ENCODE data around the gene CLEC1B.
"Not testable (repeated sequence)": the region's sequence is repeated elsewhere in the genome, so short reads cannot be mapped to it uniquely, and the experiment has no call there.

CLEC1B gene

GRCh38 chr12:9974731-9975130, 24.2 kb downstream of the CLEC1B start:
- not testable (repeated sequence) for DNase-seq (ENCODE audit: low read depth in 3 of 3)

- DNase-seq (ENCODE audit: low read depth in 3 of 3): no peak
Observed at GRCh38 chr12:9973949-9974348, 25.0 kb downstream of the CLEC1B start.

DNA sequence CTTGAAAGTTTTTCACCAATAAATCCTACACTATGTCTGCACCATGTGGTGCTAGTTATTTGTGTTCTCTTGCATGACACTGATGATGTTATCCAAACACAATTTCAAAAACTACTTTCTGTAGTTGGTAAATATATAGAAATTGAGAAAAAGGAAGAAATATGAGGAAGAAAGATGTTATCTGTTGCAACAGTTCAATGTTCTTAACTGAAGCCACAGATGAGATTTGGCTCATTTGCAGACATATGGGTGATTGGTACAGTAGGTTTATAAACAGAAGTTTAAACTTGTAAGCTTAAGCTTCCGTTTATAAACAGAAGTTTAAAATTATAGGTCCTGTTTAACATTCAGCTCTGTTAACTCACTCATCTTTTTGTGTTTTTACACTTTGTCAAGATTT, 27.7 kb downstream of the CLEC1B start, which contains the start of gene CLEC12A:
Gene CLEC12A (plus strand): TSS at position 229 of the 400 bp plus-strand sequence. CDS start 188 bp downstream, outside the sequence.
- DNase-seq (ENCODE audit: low read depth in 3 of 3): no peak

DNA sequence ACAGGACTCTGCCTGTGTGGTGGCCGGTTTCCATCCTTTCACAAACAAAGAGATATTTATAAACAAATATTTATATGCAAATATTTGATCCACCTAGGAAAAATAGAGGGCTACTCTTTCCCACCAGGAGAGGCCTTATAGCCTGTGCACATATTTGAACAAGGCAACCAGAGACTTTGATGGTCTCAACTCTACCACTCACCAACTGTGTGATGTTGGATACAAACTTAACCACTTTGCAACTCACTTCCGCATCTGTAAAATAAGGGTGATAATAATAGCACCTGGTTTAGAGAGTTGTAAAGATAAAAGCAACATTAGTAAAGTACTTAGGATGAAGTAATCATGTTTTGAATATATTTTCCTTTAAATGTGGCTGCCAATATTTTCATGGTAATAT, 29.2 kb downstream of the CLEC1B start:
- DNase-seq (ENCODE audit: low read depth in 3 of 3): no peak

DNA sequence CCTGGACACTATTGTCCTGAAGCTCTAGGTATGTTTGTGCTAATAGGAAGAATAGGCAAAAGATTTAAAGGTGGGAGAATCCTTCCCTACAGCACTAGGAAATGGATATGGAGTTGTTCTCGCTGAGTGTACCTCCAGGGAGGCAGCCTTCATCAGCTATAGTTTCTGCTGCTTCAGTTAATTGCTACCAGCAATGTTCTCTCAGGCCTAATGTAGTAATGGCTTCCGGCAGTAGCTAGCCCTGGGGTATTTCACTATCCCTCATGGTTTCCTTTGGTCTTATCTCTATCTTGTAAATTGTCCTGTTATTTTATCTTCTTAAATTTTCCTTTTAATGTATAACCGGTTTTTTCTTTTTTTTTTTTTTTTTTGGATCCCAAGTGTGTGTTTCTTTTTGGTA, 37.0 kb downstream of the CLEC1B start:
- DNase-seq (ENCODE audit: low read depth in 3 of 3): no peak

DNA sequence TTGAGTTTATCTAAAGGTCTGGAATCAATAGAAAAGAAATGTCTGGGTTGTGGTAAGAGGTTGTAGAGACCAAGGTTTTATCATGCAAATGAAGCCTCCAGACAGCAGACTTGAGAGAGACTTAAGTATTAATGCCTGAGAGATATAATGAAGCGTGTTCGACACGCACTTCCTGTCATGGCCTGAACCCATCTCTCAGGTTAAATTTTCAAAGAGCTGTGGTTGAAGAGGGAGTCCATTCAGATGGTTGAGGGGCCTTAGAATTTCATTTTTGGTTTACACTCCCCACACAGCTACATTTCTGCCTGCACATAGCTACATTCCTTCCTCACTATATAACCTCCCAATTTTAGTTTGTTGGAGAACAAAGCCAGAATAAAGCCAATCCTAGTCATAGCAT, 37.8 kb downstream of the CLEC1B start:
- no peak for DNase-seq (ENCODE audit: low read depth in 3 of 3)

GRCh38 chr12:9960590-9960989, 38.3 kb downstream of the CLEC1B start:
- no peak for DNase-seq (ENCODE audit: low read depth in 3 of 3)

- no peak for DNase-seq (ENCODE audit: low read depth in 3 of 3)
Observed at GRCh38 chr12:9957834-9958233, 41.1 kb downstream of the CLEC1B start.

DNA sequence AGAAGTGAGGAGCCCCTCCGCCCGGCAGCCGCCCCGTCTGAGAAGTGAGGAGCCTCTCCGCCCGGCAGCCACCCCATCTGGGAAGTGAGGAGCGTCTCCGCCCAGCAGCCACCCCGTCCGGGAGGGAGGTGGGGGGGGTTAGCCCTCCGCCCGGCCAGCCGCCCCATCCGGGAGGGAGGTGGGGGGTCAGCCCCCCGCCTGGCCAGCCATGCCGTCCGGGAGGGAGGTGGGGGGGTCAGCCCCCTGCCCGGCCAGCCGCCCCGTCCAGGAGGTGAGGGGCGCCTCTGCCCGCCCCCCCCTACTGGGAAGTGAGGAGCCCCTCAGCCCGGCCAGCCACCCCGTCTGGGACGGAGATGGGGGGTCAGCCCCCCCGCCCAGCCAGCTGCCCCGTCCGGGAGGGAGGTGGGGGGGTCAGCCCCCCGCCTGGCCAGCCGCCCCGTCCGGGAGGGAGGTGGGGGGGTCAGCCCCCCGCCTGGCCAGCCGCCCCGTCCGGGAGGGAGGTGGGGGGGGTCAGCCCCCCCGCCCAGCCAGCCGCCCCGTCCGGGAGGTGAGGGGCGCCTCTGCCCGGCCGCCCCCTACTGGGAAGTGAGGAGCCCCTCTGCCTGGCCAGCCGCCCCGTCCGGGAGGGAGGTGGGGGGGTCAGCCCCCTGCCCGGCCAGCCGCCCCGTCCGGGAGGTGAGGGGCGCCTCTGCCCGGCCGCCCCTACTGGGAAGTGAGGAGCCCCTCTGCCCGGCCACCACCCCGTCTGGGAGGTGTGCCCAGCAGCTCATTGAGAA, 45.8 kb downstream of the CLEC1B start:
- not testable (repeated sequence) for DNase-seq (ENCODE audit: low read depth in 3 of 3)

- DNase-seq (ENCODE audit: low read depth in 3 of 3): no peak
Observed at GRCh38 chr12:9951026-9951675, 47.8 kb downstream of the CLEC1B start.

DNA sequence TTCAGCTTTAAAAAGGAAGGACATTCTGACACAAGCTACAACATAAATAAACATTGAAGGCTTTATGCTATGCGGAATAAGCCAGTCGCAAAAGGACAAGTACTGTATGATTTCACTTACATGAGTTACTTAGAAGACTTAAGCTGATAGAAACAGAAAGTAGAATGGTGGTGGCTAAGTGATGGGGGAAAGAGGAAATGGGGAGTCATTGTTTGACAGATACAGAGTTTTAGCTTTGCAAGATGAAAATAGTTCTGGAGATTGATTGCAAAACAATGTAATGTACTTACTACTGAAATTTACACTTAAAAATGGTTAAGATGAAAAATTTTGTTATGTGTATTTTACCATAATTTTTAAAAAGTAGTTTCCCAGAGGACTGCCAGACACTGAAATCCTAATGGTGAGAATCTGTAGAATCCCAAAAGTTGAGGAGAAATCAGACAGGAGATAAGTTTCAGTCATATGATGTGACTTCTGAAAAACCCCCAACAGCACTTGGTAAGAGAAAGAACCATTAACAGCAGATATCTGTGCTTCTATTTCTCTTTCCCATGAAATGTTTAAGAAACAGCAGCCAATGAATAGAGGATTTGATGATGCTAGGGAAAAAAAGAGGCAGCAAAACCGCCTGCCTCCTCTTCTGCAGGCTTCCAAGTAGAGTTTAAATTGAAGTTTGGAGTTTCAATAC, 50.2 kb downstream of the CLEC1B start:
- DNase-seq (ENCODE audit: low read depth in 3 of 3): no peak

DNA sequence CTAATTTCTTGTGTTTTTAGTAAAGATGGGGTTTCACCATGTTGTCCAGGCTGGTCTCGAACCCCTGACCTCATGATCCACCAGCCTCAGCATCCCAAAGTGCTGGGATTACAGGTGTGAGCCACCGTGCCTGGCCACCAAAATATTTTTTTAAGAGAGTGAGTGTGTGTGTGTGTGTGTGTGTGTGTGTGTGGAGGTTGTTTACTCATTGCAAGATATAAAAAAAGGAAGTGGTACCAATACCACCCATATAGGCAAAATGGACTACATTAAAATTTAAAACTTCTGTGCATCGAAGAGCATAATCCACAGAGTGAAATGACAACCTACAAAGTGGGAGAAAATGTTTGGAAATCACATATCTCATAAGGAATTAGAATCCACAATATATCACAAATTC, 51.2 kb downstream of the CLEC1B start:
- DNase-seq (ENCODE audit: low read depth in 3 of 3): no peak

GRCh38 chr12:9944391-9944790, 54.5 kb downstream of the CLEC1B start:
- DNase-seq (ENCODE audit: low read depth in 3 of 3): no peak

- no peak for DNase-seq (ENCODE audit: low read depth in 3 of 3)
Observed at GRCh38 chr12:9943240-9943639, 55.7 kb downstream of the CLEC1B start.

All from stimulated activated CD4-positive, alpha-beta T cell treated with anti-CD3 and anti-CD28 coated beads, TNF-alpha, amount 100 ng/mL, for 48 hours (primary cell).